Upper lobe of left lung (tissue), 6 donors: Measurements from ENCODE around the gene MAGEB2. TPM values are rescaled to one million over a fixed set of nuclear protein-coding genes. Genes with fewer than 3 reads are reported as not detected.

Experiments used
- ATAC-seq, 2 donors: fragments of 200-7000 bp; cut with Tn5 transposase; one replicate each; pipeline ENCODE4 v1.9.1; 2022; ENCODE audit warnings: mild to moderate bottlenecking in 2 of 2, moderate library complexity in 2 of 2; ENCODE audit not compliant: low FRiP score in 2 of 2
- DNase-seq, 2 donors: peaks; one replicate each; pipeline ENCODE4 v3.0.0-alpha.2; 2019 to 2020
- H3K27ac ChIP-seq, 4 donors: fragments of 200-600 bp; sonication (generic); one replicate each; pipeline ENCODE4 v1.5.1; 2016 to 2019
- H3K27me3 ChIP-seq, 4 donors: fragments of 200-600 bp; sonication (generic); one replicate each; pipeline ENCODE4 v1.5.1; 2017 to 2019
- H3K36me3 ChIP-seq, 4 donors: fragments of 200-600 bp; sonication (generic); one replicate each; pipeline ENCODE4 v1.5.1; 2016 to 2019
- H3K4me1 ChIP-seq, 4 donors: fragments of 200-600 bp; sonication (generic); one replicate each; pipeline ENCODE4 v1.5.1; 2018 to 2019
- H3K4me3 ChIP-seq, 4 donors: fragments of 200-600 bp; sonication (generic); one replicate each; pipeline ENCODE4 v1.5.1; 2017 to 2019; ENCODE audit warnings: mild to moderate bottlenecking in 2 of 4, moderate library complexity in 1 of 4
- H3K9me3 ChIP-seq, 4 donors: fragments of 200-600 bp; sonication (generic); one replicate each; pipeline ENCODE4 v1.5.1; 2018 to 2019
- EP300 ChIP-seq, 4 donors: sonication (generic); formaldehyde crosslinking; IDR thresholded peaks; one replicate each; pipeline ENCODE4 v1.5.1; 2017; ENCODE audit warnings: antibody characterized with exemption in 4 of 4, control low read depth in 2 of 4
- POLR2A ChIP-seq, 4 donors: fragments of 450-650 bp; IDR thresholded peaks; one replicate each; pipeline ENCODE4 v1.5.1; 2016 to 2017; ENCODE audit warnings: antibody characterized with exemption in 4 of 4, mild to moderate bottlenecking in 2 of 4
- POLR2AphosphoS5 ChIP-seq, 2 donors: sonication (generic); formaldehyde crosslinking; IDR thresholded peaks; one replicate each; pipeline ENCODE4 v1.5.1; 2017; ENCODE audit warnings: antibody characterized with exemption in 2 of 2
- WGBS, 2 donors: methylation state at CpG; one replicate each; pipeline ENCODE4 v1.1.5; 2017 to 2018; 5-methylcytosine and 5-hydroxymethylcytosine counted together
- total RNA-seq, 6 donors: library from RNA; depleted of rRNA in 4 of 6; stranded (reverse); fragments of >200 nt in 4 of 6; gene quantifications; one replicate each; pipeline versions ENCODE4 v1.1.0 to v1.2.1, GENCODE V29; 2016 to 2021
- TF ChIP-seq, protein P1 (sequence below), 6 experiments: fragments of 450-650 bp in 4 of 6; fragments of 200-600 bp in 2 of 6; sonication (generic) in 2 of 6; IDR thresholded peaks; one replicate each; pipeline ENCODE4 v1.5.1; 2016 to 2019; ENCODE audit warnings: antibody characterized with exemption in 6 of 6
- donor health status: DM: no; HTN: no; CAD: no; lungs with moderate emphysema.
- donor health status: DM: no; HTN: yes; CAD: no; lungs with severe emphysema.

MAGEB2 gene
- total RNA-seq, 6 donors from 2014 or later, result not detected

DNA sequence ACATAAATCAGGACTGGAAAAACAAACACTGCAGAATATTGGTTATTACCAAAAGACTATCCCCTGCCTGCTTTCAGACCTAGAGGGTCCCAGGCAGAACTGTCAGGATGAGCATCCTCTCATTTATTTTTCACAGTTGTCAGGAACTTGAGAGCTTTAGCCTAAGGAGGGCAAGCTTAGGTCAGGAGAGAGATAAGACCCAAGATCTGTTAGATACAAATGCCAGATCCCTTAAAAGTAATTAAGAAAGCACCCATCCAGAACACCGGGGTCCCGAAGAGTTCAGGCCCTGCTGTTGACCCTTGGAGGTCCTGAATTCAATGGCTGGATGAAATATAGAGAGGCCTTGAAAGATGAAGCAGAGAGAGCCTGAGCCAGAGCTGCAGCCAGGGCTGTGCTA is 9.2 kb downstream of the MAGEB2 start:
- H3K4me3 ChIP-seq, result no peak overlapping the region
- no peak for DNase-seq
- no peaks in the 10 kb centered on the region for H3K27me3 ChIP-seq
- TF ChIP-seq, protein P1, sequence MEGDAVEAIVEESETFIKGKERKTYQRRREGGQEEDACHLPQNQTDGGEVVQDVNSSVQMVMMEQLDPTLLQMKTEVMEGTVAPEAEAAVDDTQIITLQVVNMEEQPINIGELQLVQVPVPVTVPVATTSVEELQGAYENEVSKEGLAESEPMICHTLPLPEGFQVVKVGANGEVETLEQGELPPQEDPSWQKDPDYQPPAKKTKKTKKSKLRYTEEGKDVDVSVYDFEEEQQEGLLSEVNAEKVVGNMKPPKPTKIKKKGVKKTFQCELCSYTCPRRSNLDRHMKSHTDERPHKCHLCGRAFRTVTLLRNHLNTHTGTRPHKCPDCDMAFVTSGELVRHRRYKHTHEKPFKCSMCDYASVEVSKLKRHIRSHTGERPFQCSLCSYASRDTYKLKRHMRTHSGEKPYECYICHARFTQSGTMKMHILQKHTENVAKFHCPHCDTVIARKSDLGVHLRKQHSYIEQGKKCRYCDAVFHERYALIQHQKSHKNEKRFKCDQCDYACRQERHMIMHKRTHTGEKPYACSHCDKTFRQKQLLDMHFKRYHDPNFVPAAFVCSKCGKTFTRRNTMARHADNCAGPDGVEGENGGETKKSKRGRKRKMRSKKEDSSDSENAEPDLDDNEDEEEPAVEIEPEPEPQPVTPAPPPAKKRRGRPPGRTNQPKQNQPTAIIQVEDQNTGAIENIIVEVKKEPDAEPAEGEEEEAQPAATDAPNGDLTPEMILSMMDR (IDR thresholded peaks at IDR 0.05), result no peak
- no peak for TF ChIP-seq POLR2AphosphoS5 (IDR thresholded peaks at IDR 0.05)
- 30 to 62% methylated on average over 2 of the region's 2 CpGs for WGBS, 2 donors
- H3K36me3 ChIP-seq, result no peaks in the 10 kb centered on the region
- H3K4me1 ChIP-seq, result no peaks in the 10 kb centered on the region
- no peaks in the 10 kb centered on the region for H3K9me3 ChIP-seq
- ATAC-seq, result no peak
- H3K27ac ChIP-seq, result no peak overlapping the region

DNA sequence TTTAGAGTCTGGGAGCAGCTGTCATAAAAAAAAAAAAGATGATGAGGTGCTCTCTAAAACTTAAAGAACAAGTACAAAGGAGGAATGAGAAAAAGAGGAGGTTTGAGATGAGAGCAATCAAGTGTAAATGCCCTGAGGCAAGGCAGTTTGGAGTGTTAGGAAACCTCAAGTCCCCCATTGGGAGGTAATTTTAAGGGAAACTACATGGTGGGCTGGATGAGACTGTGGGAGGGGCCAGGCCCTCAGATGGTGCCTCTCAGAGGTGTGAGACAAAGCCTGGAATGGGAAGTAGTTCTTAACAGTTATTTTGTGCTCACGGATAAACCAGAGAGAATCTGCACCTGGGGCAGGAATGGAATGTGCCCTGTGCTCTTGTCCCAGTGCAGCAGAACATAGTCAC is 13.2 kb downstream of the MAGEB2 start:
- TF ChIP-seq EP300 (IDR thresholded peaks at IDR 0.05) (no peak), POLR2AphosphoS5 (IDR thresholded peaks at IDR 0.05) (no peak), POLR2A (IDR thresholded peaks at IDR 0.05) (no peak)
- TF ChIP-seq, protein P1 (IDR thresholded peaks at IDR 0.05), result no peak
- ATAC-seq, result no peak
- H3K27me3 ChIP-seq, result no peaks in the 10 kb centered on the region

DNA sequence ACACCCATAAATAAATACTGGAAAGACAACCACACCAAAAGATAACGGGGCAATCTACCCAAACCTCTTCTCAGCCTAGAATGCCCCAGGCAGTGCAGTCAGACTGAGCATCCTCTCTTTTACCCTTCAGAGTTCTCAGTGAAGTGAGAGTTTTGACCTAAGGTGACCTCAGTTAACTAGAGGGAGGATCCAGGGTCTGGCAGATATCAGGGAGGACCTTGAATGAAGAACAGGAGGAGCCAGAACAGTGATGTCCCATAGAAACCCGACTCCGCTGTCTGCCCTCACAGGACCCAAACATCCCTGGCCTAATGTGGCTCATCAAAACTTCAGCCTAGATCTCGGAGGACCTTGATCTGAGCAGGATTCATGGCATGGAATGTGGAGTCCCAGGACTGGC is 15.0 kb downstream of the MAGEB2 start, which contains the start of gene MAGEB3:
TSS of gene MAGEB3 (plus strand) at position 263 of the 400 bp plus-strand sequence. CDS start 5,268 bp downstream, outside the sequence.
- no peaks in the 10 kb centered on the region for H3K9me3 ChIP-seq
- TF ChIP-seq EP300 (IDR thresholded peaks at IDR 0.05) (no peak), POLR2A (IDR thresholded peaks at IDR 0.05) (no peak), POLR2AphosphoS5 (IDR thresholded peaks at IDR 0.05) (no peak)
- TF ChIP-seq, protein P1 (IDR thresholded peaks at IDR 0.05), result no peak
- ATAC-seq, result no peak
- no peaks in the 10 kb centered on the region for H3K27me3 ChIP-seq
- no peaks in the 10 kb centered on the region for H3K4me1 ChIP-seq
- DNase-seq, result no peak
- no peaks in the 10 kb centered on the region for H3K36me3 ChIP-seq
- WGBS, 2 donors, result 68 to 73% methylated on average over 4 of the region's 4 CpGs
- no peak within 1 kb of the TSS for H3K27ac ChIP-seq
- no peak within 1 kb of the TSS for H3K4me3 ChIP-seq

More for the DNA sequence above, 13.2 kb downstream of the MAGEB2 start:
- no peaks in the 10 kb centered on the region for H3K4me1 ChIP-seq
- WGBS, 2 donors, result 43 to 80% methylated on average over 1 of the region's 1 CpG
- H3K9me3 ChIP-seq, result no peaks in the 10 kb centered on the region
- no peak overlapping the region for H3K4me3 ChIP-seq
- no peaks in the 10 kb centered on the region for H3K36me3 ChIP-seq
- no peak overlapping the region for H3K27ac ChIP-seq
- DNase-seq, result no peak

DNA sequence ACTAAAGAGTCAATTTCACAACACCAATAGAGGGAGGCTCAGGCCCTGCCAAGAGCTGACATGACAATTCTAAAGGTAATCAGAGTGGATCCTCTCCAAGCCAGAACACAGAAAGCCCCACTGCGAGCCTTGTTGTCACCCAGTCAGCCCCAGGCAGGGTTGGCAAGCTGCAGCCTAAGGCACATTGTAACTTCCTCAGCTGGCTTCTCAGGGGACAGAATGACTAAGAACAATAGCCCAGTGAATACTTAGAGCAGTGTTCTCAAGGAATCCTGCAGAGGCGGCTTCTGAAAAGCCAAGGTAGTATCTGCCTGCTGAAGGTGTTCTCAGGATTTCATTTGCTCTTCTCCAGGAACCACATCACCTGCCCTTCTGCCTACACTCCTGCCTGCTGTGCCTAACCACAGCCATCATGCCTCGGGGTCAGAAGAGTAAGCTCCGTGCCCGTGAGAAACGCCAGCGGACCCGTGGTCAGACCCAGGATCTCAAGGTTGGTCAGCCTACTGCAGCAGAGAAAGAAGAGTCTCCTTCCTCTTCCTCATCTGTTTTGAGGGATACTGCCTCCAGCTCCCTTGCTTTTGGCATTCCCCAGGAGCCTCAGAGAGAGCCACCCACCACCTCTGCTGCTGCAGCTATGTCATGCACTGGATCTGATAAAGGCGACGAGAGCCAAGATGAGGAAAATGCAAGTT is 26.5 kb downstream of the MAGEB2 start, which contains the start of gene MAGEB4:
TSS of gene MAGEB4 (plus strand) at position 277 of the 692 bp plus-strand sequence. CDS start at position 413, 136 bp downstream.
- Histone ChIP-seq H3K36me3 (no peaks in the 10 kb centered on the region), H3K4me3 (no peak within 1 kb of the TSS), H3K27me3 (no peaks in the 10 kb centered on the region), H3K27ac (no peak within 1 kb of the TSS), H3K9me3 (no peaks in the 10 kb centered on the region), H3K4me1 (no peaks in the 10 kb centered on the region)
- DNase-seq (no peak), ATAC-seq (no peak)
- no peak for TF ChIP-seq POLR2AphosphoS5 (IDR thresholded peaks at IDR 0.05)
- TF ChIP-seq, protein P1 (IDR thresholded peaks at IDR 0.05), result no peak
- TF ChIP-seq POLR2A (IDR thresholded peaks at IDR 0.05), result no peak
- no peak for TF ChIP-seq EP300 (IDR thresholded peaks at IDR 0.05)
- WGBS, 2 donors, result 82% methylated on average over 10 of the region's 10 CpGs; no CpG with 5 or more reads in 1 of the 2 donors
